MM.1S (cell line): Measurements from ENCODE around the gene RSPH3.
A peak's percentile ranks its signal among the peaks of the same experiment; 100 is the strongest.

Source experiments
- DNase-seq: peaks from one replicate; pipeline ENCODE4 v3.0.0-alpha.2; 2015
- H2AFZ ChIP-seq: fragments of 300-600 bp; sonication (generic); 2 replicates; pipeline ENCODE4 v1.6.0; 2016; ENCODE audit warnings: antibody characterized with exemption, low read length
- H3F3A ChIP-seq: fragments of 300-600 bp; sonication (generic); 2 replicates; pipeline ENCODE4 v1.6.1; 2016; ENCODE audit warnings: mild to moderate bottlenecking, antibody characterized with exemption, low read length, moderate library complexity, mixed read lengths; ENCODE audit not compliant: insufficient read depth
- H3K27ac ChIP-seq: fragments of 300-600 bp; sonication (generic); 2 replicates; pipeline ENCODE4 v1.5.1; 2016; ENCODE audit warnings: mild to moderate bottlenecking, low read length
- H3K27me3 ChIP-seq: fragments of 300-600 bp; sonication (generic); replicated peaks from 2 replicates; pipeline ENCODE4 v1.6.0; 2016; ENCODE audit warnings: low read length; ENCODE audit not compliant: insufficient read depth
- H3K36me3 ChIP-seq: fragments of 300-600 bp; sonication (generic); replicated peaks from 2 replicates; pipeline ENCODE4 v1.6.1; 2016; ENCODE audit warnings: mild to moderate bottlenecking, low read length, mixed read lengths; ENCODE audit not compliant: insufficient read depth
- H3K4me1 ChIP-seq: fragments of 300-600 bp; sonication (generic); 2 replicates; pipeline ENCODE4 v1.6.1; 2016; ENCODE audit warnings: low read length, mixed read lengths
- H3K4me2 ChIP-seq: fragments of 300-600 bp; sonication (generic); 2 replicates; pipeline ENCODE4 v1.6.0; 2016; ENCODE audit warnings: low read depth, low read length
- H3K4me3 ChIP-seq: fragments of 300-600 bp; sonication (generic); 2 replicates; pipeline ENCODE4 v1.5.1; 2016; ENCODE audit warnings: low read length, mixed read lengths
- H3K79me2 ChIP-seq: fragments of 300-600 bp; sonication (generic); 2 replicates; pipeline ENCODE4 v1.6.1; 2016; ENCODE audit warnings: mixed run types, low read length, mixed read lengths
- H3K9ac ChIP-seq: fragments of 300-600 bp; sonication (generic); 2 replicates; pipeline ENCODE4 v1.6.1; 2016; ENCODE audit warnings: low read length, mixed read lengths
- H3K9me2 ChIP-seq: fragments of 300-600 bp; sonication (generic); replicated peaks from 2 replicates; pipeline ENCODE4 v1.6.1; 2016; ENCODE audit warnings: mild to moderate bottlenecking, low read length, mixed read lengths; ENCODE audit not compliant: insufficient read depth
- H3K9me3 ChIP-seq: fragments of 300-600 bp; sonication (generic); replicated peaks from 2 replicates; pipeline ENCODE4 v1.6.1; 2016; ENCODE audit warnings: mild to moderate bottlenecking, low read length, mixed read lengths; ENCODE audit not compliant: insufficient read depth
- H4K20me1 ChIP-seq: fragments of 300-600 bp; sonication (generic); 2 replicates; pipeline ENCODE4 v1.6.1; 2016; ENCODE audit warnings: mild to moderate bottlenecking, low read length, moderate library complexity, mixed read lengths; ENCODE audit not compliant: insufficient read depth
- CTCF ChIP-seq: fragments of 300-600 bp; sonication (generic); IDR thresholded peaks from 2 replicates; pipeline ENCODE4 v1.5.1; 2016; ENCODE audit warnings: antibody characterized with exemption, low read length, mixed read lengths
- EZH2 ChIP-seq: fragments of 300-600 bp; sonication (generic); optimal IDR thresholded peaks from 2 replicates; pipeline ENCODE3; 2017; ENCODE audit warnings: low read depth, mild to moderate bottlenecking, antibody characterized with exemption, low read length, mixed read lengths
- EZH2phosphoT487 ChIP-seq: fragments of 300-600 bp; sonication (generic); IDR thresholded peaks from 2 replicates; pipeline ENCODE4 v1.6.1; 2018; ENCODE audit warnings: antibody characterized with exemption, low read length

Gene RSPH3

GRCh38 chr6:159036673-159037072 is 36.7 kb upstream of the RSPH3 start:
- Histone ChIP-seq H3K9me2 (no peaks in the 10 kb centered on the region), H3K27me3 (no peaks in the 10 kb centered on the region), H3K4me1 (peaks cover 35% of the 10 kb centered on the region), H3K36me3 (no peaks in the 10 kb centered on the region), H3F3A (peaks cover 37% of the 10 kb centered on the region), H3K9me3 (no peaks in the 10 kb centered on the region), H3K4me3 (no peak overlapping the region), H4K20me1 (no peaks in the 10 kb centered on the region), H3K4me2 (no peak overlapping the region), H3K79me2 (no peaks in the 10 kb centered on the region), H2AFZ (no peak overlapping the region), H3K27ac (no peak overlapping the region), H3K9ac (no peak overlapping the region)
- TF ChIP-seq CTCF (no peak), EZH2phosphoT487 (no peak), EZH2 (no peak)
- no peak for DNase-seq

- no peaks in the 10 kb centered on the region for H3K9me3 ChIP-seq
- no peaks in the 10 kb centered on the region for H3K9me2 ChIP-seq
- no peaks in the 10 kb centered on the region for H3K27me3 ChIP-seq
- TF ChIP-seq CTCF (no peak), EZH2phosphoT487 (no peak), EZH2 (no peak)
- H3F3A ChIP-seq = peaks cover 37% of the 10 kb centered on the region
- H3K27ac ChIP-seq = no peak overlapping the region
- H3K4me3 ChIP-seq = no peak overlapping the region
- no peak overlapping the region for H3K9ac ChIP-seq
- peaks cover 34% of the 10 kb centered on the region for H3K4me1 ChIP-seq
- H4K20me1 ChIP-seq = no peaks in the 10 kb centered on the region
- no peak overlapping the region for H2AFZ ChIP-seq
- H3K36me3 ChIP-seq = no peaks in the 10 kb centered on the region
- H3K4me2 ChIP-seq = no peak overlapping the region
- no peaks in the 10 kb centered on the region for H3K79me2 ChIP-seq
- DNase-seq = no peak
Measured at GRCh38 chr6:159035891-159036290, 35.9 kb upstream of the RSPH3 start.

- TF ChIP-seq EZH2 = no peak
- no peak for TF ChIP-seq EZH2phosphoT487
- TF ChIP-seq CTCF = no peak
- peak overlapping the region; percentile 2; the same call in 1 of the 2 replicates for H3K9ac ChIP-seq
Measured at GRCh38 chr6:159033160-159034049, 33.4 kb upstream of the RSPH3 start.

More at GRCh38 chr6:159033160-159034049, 33.4 kb upstream of the RSPH3 start:
- Histone ChIP-seq H3K27ac (peak overlapping the region; percentile 91), H3K27me3 (no peaks in the 10 kb centered on the region), H2AFZ (0 out of 2 replicates have a peak overlapping the region, but pooled peaks have one; percentile 0), H4K20me1 (no peaks in the 10 kb centered on the region), H3K79me2 (no peaks in the 10 kb centered on the region), H3K9me2 (no peaks in the 10 kb centered on the region), H3K36me3 (no peaks in the 10 kb centered on the region), H3F3A (peaks cover 17% of the 10 kb centered on the region), H3K4me3 (peak overlapping the region; percentile 51), H3K4me1 (peaks cover 20% of the 10 kb centered on the region), H3K9me3 (no peaks in the 10 kb centered on the region), H3K4me2 (peak overlapping the region; percentile 52)
- peak; percentile 36 for DNase-seq
